Measurements from ENCODE around the gene GGT6.
"Not testable (repeated sequence)": the region's sequence is repeated elsewhere in the genome, so short reads cannot be mapped to it uniquely, and the experiment has no call there.

GGT6 gene

GRCh38 chr17:4591529-4591928 lies 31.2 kb upstream of the GGT6 start:
- DNase-seq (ENCODE audit: low read depth in 2 of 2) = no peak

GRCh38 chr17:4590981-4591453 lies 30.6 kb upstream of the GGT6 start:
- no peak for DNase-seq (ENCODE audit: low read depth in 2 of 2)

DNA sequence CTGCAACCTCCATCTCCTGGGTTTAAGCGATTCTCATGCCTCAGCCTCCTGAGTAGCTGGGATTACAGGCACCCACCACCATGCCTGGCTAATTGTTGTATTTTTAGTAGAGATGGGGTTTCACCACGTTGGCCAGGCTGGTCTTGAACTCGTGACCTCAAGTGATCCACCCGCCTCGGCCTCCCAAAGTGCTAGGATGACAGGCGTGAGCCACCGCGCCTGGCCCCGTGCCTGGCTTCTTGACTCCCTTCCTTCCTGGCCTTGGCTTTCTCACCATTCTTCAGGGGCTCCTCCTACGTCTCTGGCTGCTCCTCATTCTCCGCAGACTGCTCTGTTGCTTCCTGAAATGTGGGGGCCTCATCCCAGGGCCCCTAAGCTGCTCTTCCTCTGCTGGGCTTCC lies 29.7 kb upstream of the GGT6 start:
- DNase-seq (ENCODE audit: low read depth in 2 of 2) = not testable (repeated sequence)

GRCh38 chr17:4588898-4589625 lies 28.7 kb upstream of the GGT6 start:
- DNase-seq (ENCODE audit: low read depth in 2 of 2) = no peak

GRCh38 chr17:4588391-4588790 lies 28.0 kb upstream of the GGT6 start:
- DNase-seq (ENCODE audit: low read depth in 2 of 2) = no peak

DNA sequence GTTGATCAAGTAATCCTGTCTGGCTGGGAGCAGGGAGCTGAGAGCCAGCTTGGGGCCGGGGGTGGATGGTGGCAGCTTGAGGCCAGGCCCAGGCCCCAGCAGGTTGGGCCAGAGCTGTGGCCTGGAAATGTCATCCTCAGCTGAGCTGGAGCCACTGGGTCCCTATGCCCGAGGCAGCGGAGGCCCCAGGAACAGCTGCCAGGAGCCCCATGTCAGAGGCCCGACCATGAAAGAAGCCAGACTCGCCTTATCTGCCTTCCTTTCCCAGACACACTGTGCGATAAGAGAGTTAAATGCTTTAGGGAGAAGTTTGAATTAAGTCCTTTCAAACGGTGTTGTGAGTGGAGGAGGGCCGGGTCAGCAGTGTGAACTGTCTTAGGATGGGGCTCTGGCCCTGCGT lies 27.4 kb upstream of the GGT6 start:
- no peak for DNase-seq (ENCODE audit: low read depth in 2 of 2)

GRCh38 chr17:4587195-4587594 lies 26.8 kb upstream of the GGT6 start:
- DNase-seq (ENCODE audit: low read depth in 2 of 2) = no peak

DNA sequence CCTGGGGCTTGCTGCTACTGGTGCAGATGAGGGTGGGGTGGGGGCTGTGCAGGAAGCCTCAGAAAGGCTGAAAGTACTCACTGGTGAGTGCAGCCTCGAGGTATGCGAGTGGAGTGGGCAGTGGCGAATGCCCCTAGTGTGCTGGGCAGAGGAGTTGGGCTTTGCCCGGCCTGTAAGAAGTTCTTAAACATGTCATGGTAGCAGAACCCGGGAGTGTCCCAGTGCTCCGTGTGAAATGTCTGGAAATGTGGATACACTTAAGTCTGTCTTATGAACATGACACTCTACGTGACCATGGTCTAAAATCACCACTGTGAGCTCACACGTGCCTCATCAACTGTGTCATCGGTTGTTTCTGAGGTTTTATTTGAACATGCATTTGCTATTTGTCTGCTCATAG lies 25.7 kb upstream of the GGT6 start:
- DNase-seq (ENCODE audit: low read depth in 2 of 2) = no peak

DNA sequence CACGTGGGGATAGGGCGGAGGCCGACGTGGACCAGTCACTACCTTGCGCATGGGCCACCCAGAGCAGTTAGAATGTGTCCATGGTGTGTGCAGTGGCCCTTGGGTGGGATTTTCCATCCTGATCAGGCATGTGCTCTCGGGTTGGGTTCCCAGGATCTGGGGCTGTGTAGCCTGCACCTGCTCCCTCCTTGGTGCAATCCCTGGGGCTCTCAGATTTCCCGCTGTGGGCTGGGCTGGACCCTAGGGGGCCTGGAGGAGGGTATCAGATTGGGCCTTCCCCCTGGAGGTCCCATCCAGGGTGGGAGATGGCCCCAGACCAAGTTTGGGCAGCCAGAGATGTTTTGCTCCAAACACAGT lies 25.2 kb upstream of the GGT6 start:
- no peak for DNase-seq (ENCODE audit: low read depth in 2 of 2)

- DNase-seq (ENCODE audit: low read depth in 2 of 2) = no peak
These were observed 24.7 kb upstream of the GGT6 start for GRCh38 chr17:4584917-4585637.

DNA sequence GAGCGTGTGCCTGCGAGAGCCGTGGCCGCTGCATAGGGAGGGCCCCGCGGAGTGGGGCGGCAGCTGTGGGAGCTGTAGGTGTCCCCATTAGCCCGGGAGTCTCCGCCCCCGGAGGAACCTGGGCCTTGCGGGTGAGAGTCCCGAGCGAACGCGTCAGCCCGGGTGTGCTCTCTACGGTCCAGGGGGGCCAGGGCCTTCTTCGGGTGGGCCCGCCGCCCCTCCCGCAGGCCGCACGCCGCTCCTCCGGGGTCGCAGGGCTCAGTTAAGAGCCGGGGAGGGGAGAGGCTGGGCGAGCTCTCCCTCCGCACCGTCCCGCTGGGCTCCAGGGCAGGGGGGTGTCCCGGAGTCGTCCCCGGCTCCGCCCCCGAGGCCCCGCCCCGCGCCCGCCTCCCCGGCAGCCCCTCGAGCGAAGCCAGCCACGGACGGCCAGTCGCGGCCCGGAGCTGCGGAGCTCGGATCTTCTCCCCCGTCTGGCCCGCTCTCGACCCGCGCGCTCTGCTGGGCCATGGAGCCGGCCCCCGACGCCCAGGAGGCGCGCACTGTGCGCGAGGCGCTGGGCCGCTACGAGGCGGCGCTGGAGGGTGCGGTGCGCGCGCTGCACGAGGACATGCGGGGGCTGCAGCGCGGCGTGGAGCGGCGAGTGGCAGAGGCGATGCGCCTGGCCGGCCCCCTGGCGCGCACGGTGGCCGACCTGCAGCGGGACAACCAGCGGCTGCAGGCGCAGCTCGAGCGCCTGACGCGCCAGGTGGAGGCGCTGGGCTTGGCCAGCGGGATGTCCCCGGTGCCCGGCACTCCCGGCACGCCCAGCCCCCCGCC lies 23.9 kb upstream of the GGT6 start, which contains the start of gene SMTNL2:
Gene SMTNL2, plus strand, starts transcription at position 429 of the 816 bp plus-strand sequence. Its CDS starts 77 bp downstream, at position 506.
- no peak for DNase-seq (ENCODE audit: low read depth in 2 of 2)

DNA sequence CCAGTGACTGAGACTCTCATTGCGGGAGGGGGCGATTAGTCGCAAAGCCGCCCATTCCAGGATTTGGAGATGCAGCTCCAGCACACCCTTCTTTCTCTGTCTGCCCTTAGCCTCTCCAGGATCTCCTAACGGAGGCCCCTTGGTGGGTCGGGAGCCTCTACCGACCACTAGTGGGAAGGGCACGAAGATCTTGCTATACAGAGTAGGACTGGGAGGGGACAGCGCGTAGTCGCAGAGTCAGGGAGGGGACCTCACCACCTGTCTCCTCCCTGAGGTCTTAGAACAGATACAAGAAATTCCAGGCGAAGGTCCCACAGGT lies 23.4 kb upstream of the GGT6 start:
- DNase-seq (ENCODE audit: low read depth in 2 of 2) = no peak

GRCh38 chr17:4583206-4583605 lies 22.8 kb upstream of the GGT6 start:
- no peak for DNase-seq (ENCODE audit: low read depth in 2 of 2)

GRCh38 chr17:4582691-4583090 lies 22.3 kb upstream of the GGT6 start:
- no peak for DNase-seq (ENCODE audit: low read depth in 2 of 2)

DNA sequence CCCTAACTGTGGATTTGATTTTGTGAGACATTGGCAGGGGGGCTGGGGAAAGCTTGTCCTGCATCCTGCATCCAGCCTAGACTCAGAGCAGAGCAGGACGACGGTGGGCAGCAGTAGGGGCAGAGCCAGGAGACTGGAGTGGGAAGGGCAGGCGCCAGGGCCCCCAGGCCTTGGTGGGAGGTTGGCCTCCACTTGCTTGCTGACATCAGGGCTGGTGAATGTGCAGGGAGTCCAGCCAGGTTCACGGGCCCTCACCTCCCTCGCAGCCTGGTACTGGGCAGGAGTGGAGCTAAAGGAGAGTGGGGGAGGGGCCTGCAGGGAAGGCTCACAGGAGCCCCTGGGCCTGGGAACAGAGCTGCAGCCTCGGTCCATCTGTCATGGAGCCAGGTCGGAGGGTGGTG lies 21.7 kb upstream of the GGT6 start:
- no peak for DNase-seq (ENCODE audit: low read depth in 2 of 2)

- no peak for DNase-seq (ENCODE audit: low read depth in 2 of 2)
These were observed 19.9 kb upstream of the GGT6 start for GRCh38 chr17:4580291-4580690.

GRCh38 chr17:4579678-4580077 lies 19.3 kb upstream of the GGT6 start:
- no peak for DNase-seq (ENCODE audit: low read depth in 2 of 2)

- not testable (repeated sequence) for DNase-seq (ENCODE audit: low read depth in 2 of 2)
These were observed 18.0 kb upstream of the GGT6 start for GRCh38 chr17:4578349-4578748.

DNA sequence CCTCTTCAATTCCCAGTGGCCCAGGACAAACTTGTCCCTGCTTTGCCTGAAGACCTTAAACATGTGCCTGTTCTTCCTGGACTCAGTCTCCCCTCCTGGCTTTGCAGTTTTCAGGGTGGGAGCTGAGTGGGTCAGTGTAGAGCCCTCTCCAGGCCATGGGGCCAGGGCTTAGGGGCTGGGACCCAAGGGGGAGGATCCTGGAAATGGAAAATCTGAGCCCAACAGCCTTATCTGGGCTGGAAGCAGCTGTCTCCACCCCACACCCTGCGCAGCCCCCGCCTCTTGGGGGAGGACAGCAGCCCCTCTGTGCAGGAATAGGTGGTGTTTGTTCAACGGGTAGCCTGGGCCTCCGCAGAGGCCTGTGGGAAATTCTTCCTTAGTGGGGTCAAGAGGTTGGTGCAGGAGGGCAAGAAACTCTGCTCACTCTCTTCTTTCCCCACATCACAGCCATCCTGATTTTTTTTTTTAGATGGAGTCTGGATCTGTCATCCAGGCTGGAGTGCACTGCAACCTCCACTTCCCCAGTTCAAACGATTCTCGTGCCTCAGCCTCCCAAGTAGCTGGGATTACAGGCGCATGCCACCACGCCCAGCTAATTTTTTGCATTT lies 17.1 kb upstream of the GGT6 start:
- no peak for DNase-seq (ENCODE audit: low read depth in 2 of 2)

- no peak for DNase-seq (ENCODE audit: low read depth in 2 of 2)
These were observed 16.4 kb upstream of the GGT6 start for GRCh38 chr17:4576729-4577322.

GRCh38 chr17:4576161-4576558 lies 15.8 kb upstream of the GGT6 start:
- no peak for DNase-seq (ENCODE audit: low read depth in 2 of 2)

Measured in stimulated activated CD8-positive, alpha-beta memory T cell treated with anti-CD3 and anti-CD28 coated beads, Interleukin-2, amount 100 ng/mL, for 1 hour (primary cell).